K562 (cell line): ENCODE measurements around the gene CS. TPM values are rescaled to one million over a fixed set of nuclear protein-coding genes. Genes with fewer than 3 reads are reported as not detected.

ENCODE experiments used
- ARID1B ChIP-seq: fragments of 450-650 bp; IDR thresholded peaks from 2 replicates; pipeline ENCODE4 v1.6.1; 2016; ENCODE audit warnings: antibody characterized with exemption, mild to moderate bottlenecking, inconsistent platforms
- ATF3 ChIP-seq, 2 experiments: fragments of 450-650 bp in 1 of 2; sonication (generic) in 1 of 2; formaldehyde crosslinking in 1 of 2; IDR thresholded peaks in 1 of 2; conservative IDR thresholded peaks in 1 of 2; 2 replicates each; pipeline versions ENCODE4 v1.6.1 to v1.8.1; 2016 to 2023; ENCODE audit warnings: mild to moderate bottlenecking in 2 of 2, moderate library complexity in 2 of 2, inconsistent platforms in 1 of 2, missing genetic modification reagents in 1 of 2
- CREBBP ChIP-seq: IDR thresholded peaks from one replicate; pipeline ENCODE4 v1.6.1; 2012; ENCODE audit warnings: low read depth, mild to moderate bottlenecking, control low read depth, inconsistent platforms, low read length
- E2F1 ChIP-seq: sonication (generic); formaldehyde crosslinking; IDR thresholded peaks from 2 replicates; pipeline ENCODE4 v1.8.1; 2023; ENCODE audit warnings: mild to moderate bottlenecking, missing genetic modification reagents, moderate library complexity
- EP300 ChIP-seq: IDR thresholded peaks from 2 replicates; pipeline ENCODE4 v1.6.1; 2012; ENCODE audit warnings: low read length, improper control_type of control experiment
- GABPB1 ChIP-seq: sonication (generic); formaldehyde crosslinking; IDR thresholded peaks from 2 replicates; pipeline ENCODE4 v1.8.0; 2022; ENCODE audit warnings: mild to moderate bottlenecking, missing genetic modification reagents
- KDM4B ChIP-seq, 2 experiments: fragments of 450-650 bp in 1 of 2; sonication (generic) in 1 of 2; IDR thresholded peaks; 2 replicates each; pipeline ENCODE4 v1.6.1; 2016 to 2017; ENCODE audit warnings: borderline replicate concordance in 2 of 2, antibody characterized with exemption in 1 of 2, low read depth in 1 of 2, mild to moderate bottlenecking in 1 of 2
- KLF6 ChIP-seq: fragments of 250-450 bp; sonication (Bioruptor Pico); IDR thresholded peaks from 2 replicates; pipeline ENCODE4 v1.4.0; 2020; ENCODE audit warnings: mild to moderate bottlenecking, moderate library complexity, borderline replicate concordance
- LCOR ChIP-seq: sonication (generic); formaldehyde crosslinking; IDR thresholded peaks from 2 replicates; pipeline ENCODE4 v1.8.0; 2022; ENCODE audit warnings: mild to moderate bottlenecking, missing genetic modification reagents
- NR2F6 ChIP-seq: fragments of 450-650 bp; formaldehyde crosslinking; IDR thresholded peaks from 2 replicates; pipeline ENCODE4 v1.4.0; 2020; ENCODE audit warnings: mild to moderate bottlenecking
- PHTF2 ChIP-seq: fragments of 250-450 bp; sonication (Bioruptor Pico); IDR thresholded peaks from 2 replicates; pipeline ENCODE4 v1.5.0; 2021; ENCODE audit warnings: mild to moderate bottlenecking
- POLR2A ChIP-seq: fragments of 450-650 bp; conservative IDR thresholded peaks from 2 replicates; pipeline ENCODE4 v1.6.1; 2016
- SIN3B ChIP-seq: fragments of 450-650 bp; IDR thresholded peaks from 2 replicates; pipeline ENCODE4 v1.6.1; 2017; ENCODE audit warnings: low read depth, mild to moderate bottlenecking, moderate library complexity
- SMARCA5 ChIP-seq: fragments of 450-650 bp; IDR thresholded peaks from 2 replicates; pipeline ENCODE4 v1.6.1; 2016
- STAG1 ChIP-seq: sonication (generic); formaldehyde crosslinking; IDR thresholded peaks from 2 replicates; pipeline ENCODE4 v1.5.0; 2020; ENCODE audit warnings: missing genetic modification reagents, borderline replicate concordance
- ZBTB12 ChIP-seq: fragments of 250-450 bp; sonication (Bioruptor Pico); IDR thresholded peaks from 2 replicates; pipeline ENCODE4 v1.4.0; 2020
- ZNF134 ChIP-seq: fragments of 250-450 bp; sonication (Bioruptor Pico); conservative IDR thresholded peaks from 2 replicates; pipeline ENCODE4 v1.4.0; 2020
- ZNF212 ChIP-seq: fragments of 450-650 bp; formaldehyde crosslinking; IDR thresholded peaks from 2 replicates; pipeline ENCODE4 v1.4.0; 2020; ENCODE audit warnings: mild to moderate bottlenecking
- ZNF347 ChIP-seq: fragments of 450-650 bp; formaldehyde crosslinking; IDR thresholded peaks from 2 replicates; pipeline ENCODE4 v1.4.0; 2020; ENCODE audit warnings: low read depth, mild to moderate bottlenecking, moderate library complexity
- ZNF764 ChIP-seq: fragments of 250-450 bp; sonication (Bioruptor Pico); IDR thresholded peaks from 2 replicates; pipeline ENCODE4 v1.4.0; 2020; ENCODE audit warnings: low read depth, mild to moderate bottlenecking, moderate library complexity
- polyA plus RNA-seq, 8 experiments: library from polyadenylated mRNA; depleted of rRNA in 4 of 8; stranded (reverse) in 5 of 8; unstranded in 3 of 8; fragments of >200 nt; fragmentation: Nextera tagmentation in 2 of 8; fragmentation: Illumina TruSeq in 1 of 8; extraction: Ambion mirVana in 2 of 8; extraction: Trizol in 1 of 8; gene quantifications; 2 replicates each; pipeline versions ENCODE4 v1.2.1 to v1.2.3, GENCODE V29; 2011 to 2014; ENCODE audit warnings: inconsistent platforms in 1 of 8, missing spikeins in 1 of 8
- total RNA-seq, 7 experiments: library from RNA; depleted of rRNA in 6 of 7; stranded (reverse); fragments of >200 nt in 6 of 7; fragmentation: Illumina TruSeq in 2 of 7; extraction: Trizol in 2 of 7; gene quantifications; 2 replicates each; pipeline versions ENCODE4 v1.2.1 to v1.2.3, GENCODE V29; 2011 to 2021; ENCODE audit warnings: low replicate concordance in 1 of 7
- TF ChIP-seq, protein P1 (sequence below): fragments of 250-450 bp; sonication (Bioruptor Pico); IDR thresholded peaks from 2 replicates; pipeline ENCODE4 v1.8.0; 2022; ENCODE audit warnings: inconsistent platforms
- TF ChIP-seq, protein P2 (sequence below): fragments of 450-650 bp; formaldehyde crosslinking; IDR thresholded peaks from 2 replicates; pipeline ENCODE4 v1.4.0; 2022; ENCODE audit warnings: missing genetic modification characterization

CS gene
- total and polyA plus RNA-seq, 9 of the 15 experiments (the other 6 are each of a cell fraction or from before 2014, with no cell fraction given): 99.9 to 390 (median 149) TPM

GRCh38 chr12:56333679-56334489 lies 33.8 kb upstream of the CS start, which contains the start of gene PAN2 (continued):
- peak; percentile 78; the same call in 1 of the 2 replicates for TF ChIP-seq ZBTB12 (CRISPR knock-in tag)
- peak; percentile 60 for TF ChIP-seq SIN3B
- peak; percentile 90 for TF ChIP-seq POLR2A
- no peak for TF ChIP-seq GABPB1
- TF ChIP-seq E2F1 (CRISPR knock-in tag): peak; percentile 59; the same call in 1 of the 2 replicates
- peak; percentile 21; the same call in 1 of the 2 replicates for TF ChIP-seq KLF6
- TF ChIP-seq ZNF212 (CRISPR knock-in tag): no peak
- TF ChIP-seq ARID1B: peak; percentile 51; the same call in 1 of the 2 replicates
- no peak for TF ChIP-seq STAG1
- TF ChIP-seq SMARCA5: no peak
- TF ChIP-seq LCOR (CRISPR knock-in tag): no peak
- TF ChIP-seq, protein P1, sequence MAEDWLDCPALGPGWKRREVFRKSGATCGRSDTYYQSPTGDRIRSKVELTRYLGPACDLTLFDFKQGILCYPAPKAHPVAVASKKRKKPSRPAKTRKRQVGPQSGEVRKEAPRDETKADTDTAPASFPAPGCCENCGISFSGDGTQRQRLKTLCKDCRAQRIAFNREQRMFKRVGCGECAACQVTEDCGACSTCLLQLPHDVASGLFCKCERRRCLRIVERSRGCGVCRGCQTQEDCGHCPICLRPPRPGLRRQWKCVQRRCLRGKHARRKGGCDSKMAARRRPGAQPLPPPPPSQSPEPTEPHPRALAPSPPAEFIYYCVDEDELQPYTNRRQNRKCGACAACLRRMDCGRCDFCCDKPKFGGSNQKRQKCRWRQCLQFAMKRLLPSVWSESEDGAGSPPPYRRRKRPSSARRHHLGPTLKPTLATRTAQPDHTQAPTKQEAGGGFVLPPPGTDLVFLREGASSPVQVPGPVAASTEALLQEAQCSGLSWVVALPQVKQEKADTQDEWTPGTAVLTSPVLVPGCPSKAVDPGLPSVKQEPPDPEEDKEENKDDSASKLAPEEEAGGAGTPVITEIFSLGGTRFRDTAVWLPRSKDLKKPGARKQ (CRISPR knock-in tag): no peak
- no peak for TF ChIP-seq CREBBP
- no peak for TF ChIP-seq ATF3 (IDR thresholded peaks at IDR 0.05)
- peak; percentile 23 for TF ChIP-seq ATF3 (CRISPR knock-in tag; conservative IDR thresholded peaks at IDR 0.05)
- peak; percentile 72; the same call in 1 of the 2 replicates for TF ChIP-seq ZNF764 (CRISPR knock-in tag)
- peak; percentile 63; the same call in 1 of the 2 replicates for TF ChIP-seq ZNF134
- peak; percentile 3; the same call in 1 of the 2 replicates for TF ChIP-seq EP300
- no peak for TF ChIP-seq NR2F6
- TF ChIP-seq KDM4B (IDR thresholded peaks at IDR 0.05; ENCODE audit: borderline replicate concordance in 2 of 2, low read depth in 1 of 2): 0 out of 4 replicates have a peak, but pooled peaks of 1 of the 2 experiments have one; percentile 20
- TF ChIP-seq PHTF2 (CRISPR knock-in tag): no peak
- TF ChIP-seq, protein P2, sequence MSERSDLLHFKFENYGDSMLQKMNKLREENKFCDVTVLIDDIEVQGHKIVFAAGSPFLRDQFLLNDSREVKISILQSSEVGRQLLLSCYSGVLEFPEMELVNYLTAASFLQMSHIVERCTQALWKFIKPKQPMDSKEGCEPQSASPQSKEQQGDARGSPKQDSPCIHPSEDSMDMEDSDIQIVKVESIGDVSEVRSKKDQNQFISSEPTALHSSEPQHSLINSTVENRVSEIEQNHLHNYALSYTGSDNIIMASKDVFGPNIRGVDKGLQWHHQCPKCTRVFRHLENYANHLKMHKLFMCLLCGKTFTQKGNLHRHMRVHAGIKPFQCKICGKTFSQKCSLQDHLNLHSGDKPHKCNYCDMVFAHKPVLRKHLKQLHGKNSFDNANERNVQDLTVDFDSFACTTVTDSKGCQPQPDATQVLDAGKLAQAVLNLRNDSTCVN (CRISPR knock-in tag): no peak
- no peak for TF ChIP-seq ZNF347 (CRISPR knock-in tag)
